Progenitor cell of endocrine pancreas (in vitro differentiated cells): Measurements from ENCODE around the gene ACTN3. TPM values are rescaled to one million over a fixed set of nuclear protein-coding genes. Genes with fewer than 3 reads are reported as not detected.

ENCODE experiments used
- DNase-seq: peaks from one replicate; pipeline ENCODE4 v3.0.0; 2021; ENCODE audit warnings: low spot score; ENCODE audit not compliant: unreplicated experiment
- H3K27ac Mint-ChIP-seq: 2 replicates; pipeline ENCODE4 v1.8.0; 2021; ENCODE audit warnings: mild to moderate bottlenecking, moderate library complexity, mixed read lengths
- H3K27me3 Mint-ChIP-seq: 2 replicates; pipeline ENCODE4 v1.8.0; 2021; ENCODE audit warnings: mixed read lengths
- H3K36me3 Mint-ChIP-seq: 2 replicates; pipeline ENCODE4 v1.8.0; 2022; ENCODE audit warnings: mixed read lengths; ENCODE audit not compliant: insufficient read depth
- H3K4me1 Mint-ChIP-seq: 2 replicates; pipeline ENCODE4 v1.8.0; 2021; ENCODE audit warnings: low read depth, mixed read lengths
- H3K4me3 Mint-ChIP-seq: 2 replicates; pipeline ENCODE4 v1.8.0; 2021; ENCODE audit warnings: low read depth, mild to moderate bottlenecking, moderate library complexity, mixed read lengths
- H3K9me3 Mint-ChIP-seq: 2 replicates; pipeline ENCODE4 v1.8.0; 2021; ENCODE audit warnings: low read depth, mixed read lengths
- CTCF ChIP-seq: fragments of 200-600 bp; sonication (generic); IDR thresholded peaks from one replicate; pipeline ENCODE4 v1.5.0; 2021; ENCODE audit warnings: antibody characterized with exemption, mild to moderate bottlenecking; ENCODE audit not compliant: unreplicated experiment
- total RNA-seq: library from RNA; stranded (reverse); gene quantifications from 2 replicates; pipeline ENCODE4 v1.2.1, GENCODE V29; 2021

The ACTN3 gene
- total RNA-seq, 1 donor from 2014 or later, result 0.43 TPM

- Mint-ChIP-seq H3K27me3 (no peaks in the 10 kb centered on the region), H3K27ac (no peak overlapping the region), H3K36me3 (no peaks in the 10 kb centered on the region), H3K4me3 (no peak overlapping the region), H3K4me1 (no peaks in the 10 kb centered on the region), H3K9me3 (no peaks in the 10 kb centered on the region)
- TF ChIP-seq CTCF, result no peak
- DNase-seq, result no peak
Measured at GRCh38 chr11:66566221-66566620, 19.5 kb downstream of the ACTN3 start.

- H3K27ac Mint-ChIP-seq, result no peak overlapping the region
- TF ChIP-seq CTCF, result no peak
- H3K4me3 Mint-ChIP-seq, result no peak overlapping the region
- no peaks in the 10 kb centered on the region for H3K9me3 Mint-ChIP-seq
- no peak for DNase-seq
- no peaks in the 10 kb centered on the region for H3K36me3 Mint-ChIP-seq
- no peaks in the 10 kb centered on the region for H3K27me3 Mint-ChIP-seq
- H3K4me1 Mint-ChIP-seq, result no peaks in the 10 kb centered on the region
Measured at GRCh38 chr11:66567787-66568123, 21.1 kb downstream of the ACTN3 start.

DNA sequence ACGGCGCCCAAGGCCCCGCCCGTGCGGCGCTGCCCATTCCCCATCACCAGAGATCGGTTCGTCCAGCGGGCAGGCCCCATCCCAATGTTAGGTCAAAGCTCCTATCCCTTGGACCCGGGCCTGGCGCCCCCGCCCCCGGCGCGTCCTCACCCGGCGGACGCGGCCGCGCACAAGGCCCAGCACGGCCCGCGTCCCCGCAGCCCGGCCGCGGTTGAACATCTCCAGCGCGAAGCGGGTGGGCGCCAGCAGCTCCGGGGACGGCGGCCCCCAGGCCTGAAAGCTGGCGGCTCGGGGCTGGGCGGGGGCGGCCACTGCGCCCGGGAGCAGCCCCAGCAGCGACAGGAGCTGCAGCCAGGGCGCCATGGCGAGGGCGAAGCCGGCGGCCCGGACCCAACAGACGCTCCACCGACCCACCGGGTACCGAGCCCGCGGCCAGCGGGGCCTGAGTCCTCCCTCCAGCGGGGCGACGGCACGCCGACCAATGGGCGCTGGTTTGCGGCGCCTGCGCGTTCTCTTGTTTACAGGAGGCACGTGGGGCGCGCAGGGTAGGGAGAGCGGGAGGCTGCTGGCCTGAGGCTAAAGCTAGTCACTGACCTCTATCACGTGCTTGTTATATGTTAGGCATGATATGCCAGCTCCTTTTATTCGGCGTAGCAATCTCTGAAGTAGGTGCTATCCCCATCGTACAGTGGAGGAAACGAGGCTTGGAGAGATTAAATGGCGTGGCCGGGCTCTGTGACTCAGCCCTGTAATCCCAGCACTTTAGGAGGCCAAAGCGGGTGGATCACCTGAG is 21.6 kb downstream of the ACTN3 start, which contains the start of gene CTSF:
CTSF (minus strand) TSS at position 483 of the 793 bp plus-strand sequence; CDS start at position 363, 120 bp downstream.
- Mint-ChIP-seq H3K4me1 (no peaks in the 10 kb centered on the region), H3K4me3 (no peak within 1 kb of the TSS), H3K9me3 (no peaks in the 10 kb centered on the region), H3K36me3 (no peaks in the 10 kb centered on the region), H3K27me3 (no peaks in the 10 kb centered on the region), H3K27ac (no peak within 1 kb of the TSS)
- no peak for TF ChIP-seq CTCF
- no peak for DNase-seq

GRCh38 chr11:66569076-66569475 is 22.4 kb downstream of the ACTN3 start:
- no peak overlapping the region for H3K27ac Mint-ChIP-seq
- no peaks in the 10 kb centered on the region for H3K36me3 Mint-ChIP-seq
- no peak overlapping the region for H3K4me3 Mint-ChIP-seq
- H3K27me3 Mint-ChIP-seq, result no peaks in the 10 kb centered on the region
- no peak for DNase-seq
- H3K9me3 Mint-ChIP-seq, result no peaks in the 10 kb centered on the region
- no peaks in the 10 kb centered on the region for H3K4me1 Mint-ChIP-seq
- no peak for TF ChIP-seq CTCF

GRCh38 chr11:66570079-66570849 is 23.6 kb downstream of the ACTN3 start:
- H3K36me3 Mint-ChIP-seq, result no peaks in the 10 kb centered on the region
- no peaks in the 10 kb centered on the region for H3K27me3 Mint-ChIP-seq
- H3K9me3 Mint-ChIP-seq, result no peaks in the 10 kb centered on the region
- H3K4me1 Mint-ChIP-seq, result no peaks in the 10 kb centered on the region
- no peak for TF ChIP-seq CTCF
- DNase-seq, result no peak
- no peak overlapping the region for H3K27ac Mint-ChIP-seq
- H3K4me3 Mint-ChIP-seq, result no peak overlapping the region
